H1 (cell line): ENCODE results near the gene GPC6. TPM values are rescaled to one million over a fixed set of nuclear protein-coding genes. Genes with fewer than 3 reads are reported as not detected.

Source experiments
- CTCF ChIA-PET: fragments of 300-600 bp; sonication (Branson Sonifier 250); formaldehyde crosslinking; loops from one replicate; lab custom pipeline; 2021; ENCODE audit not compliant: partially characterized antibody; lab: Charles Lee
- POLR2A ChIA-PET: fragments of 300-600 bp; sonication (Branson Sonifier 250); formaldehyde crosslinking; loops from one replicate; lab custom pipeline; 2021; ENCODE audit warnings: inconsistent platforms; ENCODE audit not compliant: partially characterized antibody; lab: Charles Lee
- DNase-seq, 2 experiments: peaks; one replicate each; pipeline versions ENCODE4 v3.0.0 to v3.0.0-alpha.2; 2010 to 2022; ENCODE audit warnings: low spot score in 2 of 2, low read depth in 1 of 2, mixed read lengths in 1 of 2
- FAIRE-seq: peaks from 2 replicates; lab custom pipeline; 2011; peaks lifted over from hg19 to GRCh38; lab: Jason Lieb, UNC
- H2AFZ ChIP-seq: 2 replicates; pipeline ENCODE4 v1.8.1; 2012; ENCODE audit warnings: low read length, inconsistent platforms
- H2AK5ac ChIP-seq: 2 replicates; pipeline ENCODE4 v1.6.1; 2013; ENCODE audit warnings: low read depth, low read length
- H2BK120ac ChIP-seq: replicated peaks from 2 replicates; pipeline ENCODE3; 2013; ENCODE audit warnings: low read depth, low read length, inconsistent platforms
- H2BK12ac ChIP-seq: 2 replicates; pipeline ENCODE4 v1.6.1; 2013; ENCODE audit warnings: low read depth, low read length
- H2BK15ac ChIP-seq: 2 replicates; pipeline ENCODE4 v1.6.1; 2013; ENCODE audit warnings: low read length
- H2BK20ac ChIP-seq: 2 replicates; pipeline ENCODE4 v1.6.1; 2013; ENCODE audit warnings: low read length
- H2BK5ac ChIP-seq: 2 replicates; pipeline ENCODE4 v1.6.1; 2013; ENCODE audit warnings: low read depth, low read length
- H3K14ac ChIP-seq: 2 replicates; pipeline ENCODE4 v1.6.1; 2013; ENCODE audit warnings: inconsistent platforms; ENCODE audit not compliant: insufficient read length
- H3K18ac ChIP-seq: 2 replicates; pipeline ENCODE4 v1.6.1; 2013; ENCODE audit warnings: low read length; ENCODE audit errors: extremely low read depth
- H3K23ac ChIP-seq: 2 replicates; pipeline ENCODE4 v1.6.1; 2013; ENCODE audit warnings: inconsistent platforms; ENCODE audit not compliant: insufficient read length
- H3K23me2 ChIP-seq: 2 replicates; pipeline ENCODE4 v1.6.1; 2013; ENCODE audit warnings: low read depth, low read length
- H3K27ac ChIP-seq: 2 replicates; pipeline ENCODE4 v1.6.1; 2011; ENCODE audit warnings: low read depth, low read length, inconsistent platforms
- H3K27me3 ChIP-seq, 4 experiments: replicated peaks in 1 of 4; 1 replicate in 1 of 4; 2 replicates in 3 of 4; pipeline versions ENCODE4 v1.6.1 to v1.8.1; 2011 to 2013; ENCODE audit warnings: low read length in 3 of 4, mild to moderate bottlenecking in 3 of 4, inconsistent platforms in 2 of 4, mixed read lengths in 2 of 4, moderate library complexity in 1 of 4; ENCODE audit not compliant: control insufficient read depth in 3 of 4, insufficient read depth in 3 of 4; ENCODE audit errors: extremely low read depth in 1 of 4
- H3K36me3 ChIP-seq, 4 experiments: 2 replicates each; pipeline versions ENCODE4 v1.6.1 to v1.8.1; 2011 to 2013; ENCODE audit warnings: mild to moderate bottlenecking in 4 of 4, low read length in 3 of 4, moderate library complexity in 2 of 4, control low read depth in 1 of 4, inconsistent platforms in 1 of 4; ENCODE audit not compliant: insufficient read depth in 4 of 4, control insufficient read depth in 2 of 4
- H3K4ac ChIP-seq: replicated peaks from 2 replicates; pipeline ENCODE3; 2013; ENCODE audit warnings: low read length, low read depth, mixed read lengths, inconsistent platforms; ENCODE audit not compliant: insufficient read length
- H3K4me1 ChIP-seq, 4 experiments: replicated peaks in 1 of 4; 1 replicate in 1 of 4; 2 replicates in 3 of 4; pipeline versions ENCODE4 v1.6.1 to v1.8.1; 2011 to 2013; ENCODE audit warnings: low read length in 3 of 4, inconsistent platforms in 2 of 4, mixed read lengths in 1 of 4; ENCODE audit not compliant: insufficient read depth in 4 of 4, control insufficient read depth in 3 of 4
- H3K4me2 ChIP-seq, 2 experiments: 2 replicates each; pipeline versions ENCODE4 v1.6.1 to v1.8.1; 2011 to 2013; ENCODE audit warnings: low read depth in 2 of 2, low read length in 2 of 2, control low read depth in 1 of 2, inconsistent platforms in 1 of 2, mild to moderate bottlenecking in 1 of 2; ENCODE audit not compliant: insufficient read depth in 1 of 2
- H3K4me3 ChIP-seq, 4 experiments: fragments of 200-600, 300-600 bp in 1 of 4; sonication (generic), shearing (Covaris generic), sonication (Bioruptor Twin) in 1 of 4; 2 replicates each; pipeline versions ENCODE4 v1.5.1 to v1.8.1; 2011 to 2016; ENCODE audit warnings: low read length in 4 of 4, low read depth in 3 of 4, control low read depth in 2 of 4, inconsistent platforms in 2 of 4, mild to moderate bottlenecking in 2 of 4, mixed read lengths in 1 of 4, moderate library complexity in 1 of 4; ENCODE audit not compliant: insufficient read depth in 2 of 4; ENCODE audit errors: extremely low read depth in 1 of 4
- H3K56ac ChIP-seq: replicated peaks from 2 replicates; pipeline ENCODE3; 2013; ENCODE audit warnings: low read depth, mild to moderate bottlenecking, mixed read lengths, low read length, inconsistent platforms; ENCODE audit not compliant: insufficient read length
- H3K79me1 ChIP-seq: 2 replicates; pipeline ENCODE4 v1.6.1; 2013; ENCODE audit warnings: low read depth, low read length, control low read depth
- H3K79me2 ChIP-seq, 2 experiments: 2 replicates each; pipeline versions ENCODE4 v1.6.1 to v1.8.1; 2012 to 2013; ENCODE audit warnings: low read length in 2 of 2, mild to moderate bottlenecking in 2 of 2, inconsistent platforms in 1 of 2; ENCODE audit not compliant: insufficient read depth in 2 of 2, control insufficient read depth in 1 of 2
- H3K9ac ChIP-seq, 4 experiments: replicated peaks in 1 of 4; 1 replicate in 1 of 4; 2 replicates in 3 of 4; pipeline versions ENCODE4 v1.6.1 to v1.8.1; 2011 to 2013; ENCODE audit warnings: low read depth in 3 of 4, low read length in 3 of 4, control low read depth in 2 of 4, mild to moderate bottlenecking in 2 of 4, moderate library complexity in 2 of 4, inconsistent platforms in 1 of 4; ENCODE audit errors: extremely low read depth in 1 of 4
- H3K9me3 ChIP-seq, 2 experiments: 2 replicates each; pipeline versions ENCODE4 v1.6.1 to v1.8.1; 2012 to 2013; ENCODE audit warnings: mild to moderate bottlenecking in 2 of 2, moderate library complexity in 2 of 2, control low read depth in 1 of 2, inconsistent platforms in 1 of 2, low read depth in 1 of 2, low read length in 1 of 2, mixed read lengths in 1 of 2; ENCODE audit not compliant: insufficient read depth in 2 of 2
- H4K20me1 ChIP-seq, 2 experiments: replicated peaks in 1 of 2; 2 replicates each; pipeline versions ENCODE3 to v1.8.1; 2011 to 2013; ENCODE audit warnings: inconsistent platforms in 2 of 2, low read length in 2 of 2, mild to moderate bottlenecking in 1 of 2; ENCODE audit not compliant: insufficient read depth in 2 of 2, control insufficient read depth in 1 of 2
- H4K5ac ChIP-seq: 2 replicates; pipeline ENCODE4 v1.6.1; 2013; ENCODE audit warnings: low read length, low read depth, mixed read lengths, inconsistent platforms; ENCODE audit not compliant: insufficient read length
- H4K8ac ChIP-seq: 2 replicates; pipeline ENCODE4 v1.8.0; 2013; ENCODE audit warnings: mild to moderate bottlenecking, moderate library complexity, low read length, inconsistent platforms; ENCODE audit not compliant: insufficient read depth; ENCODE audit errors: extremely low read depth
- H4K91ac ChIP-seq: replicated peaks from 2 replicates; pipeline ENCODE3; 2013; ENCODE audit warnings: low read length, mixed read lengths, inconsistent platforms; ENCODE audit not compliant: insufficient read length
- ATF2 ChIP-seq: IDR thresholded peaks from 2 replicates; pipeline ENCODE4 v1.6.1; 2012; ENCODE audit warnings: low read length, inconsistent platforms
- CREB1 ChIP-seq: IDR thresholded peaks from 2 replicates; pipeline ENCODE4 v1.6.1; 2012; ENCODE audit warnings: inconsistent platforms
- CTBP2 ChIP-seq: IDR thresholded peaks from 2 replicates; pipeline ENCODE4 v1.7.0; 2011; ENCODE audit warnings: borderline replicate concordance, mild to moderate bottlenecking, moderate library complexity, mixed read lengths, low read length; ENCODE audit not compliant: insufficient read depth, insufficient read length
- EGR1 ChIP-seq: IDR thresholded peaks from 2 replicates; pipeline ENCODE4 v1.6.1; 2011; ENCODE audit warnings: low read depth, low read length, borderline replicate concordance
- GABPA ChIP-seq: IDR thresholded peaks from 2 replicates; pipeline ENCODE4 v1.6.1; 2011; ENCODE audit warnings: mild to moderate bottlenecking, low read length, moderate library complexity, borderline replicate concordance; ENCODE audit not compliant: insufficient read depth
- HDAC6 ChIP-seq: IDR thresholded peaks from one replicate; pipeline ENCODE4 v1.7.1; 2012; ENCODE audit warnings: low read depth, mild to moderate bottlenecking, inconsistent platforms, low read length, moderate library complexity
- MAFK ChIP-seq: IDR thresholded peaks from 2 replicates; pipeline ENCODE4 v1.6.1; 2012; ENCODE audit warnings: low read depth, mild to moderate bottlenecking, improper control_type of control experiment, low read length
- PHF8 ChIP-seq: fragments of 200-600 bp; sonication (generic); conservative IDR thresholded peaks from 2 replicates; pipeline ENCODE4 v1.7.1; 2012; ENCODE audit warnings: low read depth, mild to moderate bottlenecking, inconsistent platforms, low read length, moderate library complexity
- SP2 ChIP-seq: IDR thresholded peaks from 2 replicates; pipeline ENCODE4 v1.6.1; 2012; ENCODE audit warnings: mild to moderate bottlenecking, low read length, inconsistent platforms
- SUZ12 ChIP-seq: fragments of 200-600 bp; sonication (generic); IDR thresholded peaks from 2 replicates; pipeline ENCODE4 v1.6.1; 2012; ENCODE audit warnings: mild to moderate bottlenecking, inconsistent platforms, low read length, moderate library complexity, mixed read lengths
- ZNF274 ChIP-seq: IDR thresholded peaks from 2 replicates; pipeline ENCODE4 v1.7.0; 2012; ENCODE audit warnings: low read length, borderline replicate concordance; ENCODE audit errors: extremely low read depth
- WGBS, 2 experiments: shearing (Covaris generic) in 1 of 2; methylation state at CpG; one replicate each; pipeline versions ENCODE4 v1.1.6 to v1.1.7; 2013 to 2015; ENCODE audit warnings: low lambda C conversion rate in 2 of 2, mixed read lengths in 2 of 2, inconsistent platforms in 1 of 2, low coverage in 1 of 2, missing lambda C conversion rate in 1 of 2; ENCODE audit not compliant: insufficient replicate concordance in 2 of 2, insufficient coverage in 1 of 2, insufficient read length in 1 of 2; ENCODE audit errors: extremely low coverage in 1 of 2, missing lambda C conversion rate in 1 of 2; 5-methylcytosine and 5-hydroxymethylcytosine counted together
- polyA plus RNA-seq, 7 experiments: library from polyadenylated mRNA; depleted of rRNA in 3 of 7; stranded (reverse) in 5 of 7; unstranded in 2 of 7; fragments of >200 nt in 5 of 7; fragments of 200-250 nt in 2 of 7; gene quantifications; 1 replicate in 5 of 7; 2 replicates in 1 of 7; 4 replicates in 1 of 7; pipeline versions ENCODE4 v1.2.1 to v1.2.3, GENCODE V29; 2011 to 2013; ENCODE audit warnings: missing spikeins in 2 of 7, mixed read lengths in 2 of 7
- total RNA-seq: library from RNA; stranded (reverse); fragmentation: NEBNext Ultra II Directional; extraction: Animal tissue kit (Norgen Biotek cat#: 25700); gene quantifications from 2 replicates; pipeline ENCODE4 v1.2.1, GENCODE V29; 2021

Gene GPC6
- total and polyA plus RNA-seq, 2 of the 8 experiments (the other 6 are each of a cell fraction or from before 2014, with no cell fraction given): 5.4 to 12.0 TPM

- H3K23me2 ChIP-seq: no peaks in the 10 kb centered on the region
- H3K27ac ChIP-seq: no peak overlapping the region
- H2BK120ac ChIP-seq: no peak overlapping the region
- no peak overlapping the region for H2AFZ ChIP-seq
- no peak overlapping the region for H3K14ac ChIP-seq
- H2BK12ac ChIP-seq: no peak overlapping the region
- no peak overlapping the region for H2BK15ac ChIP-seq
- no peak overlapping the region for H3K4ac ChIP-seq
- no peak for FAIRE-seq
- no peak overlapping the region for H2BK5ac ChIP-seq
- H3K27me3 ChIP-seq: no peaks in the 10 kb centered on the region
- ChIA-PET CTCF (no interaction called here), POLR2A (no interaction called here)
- H4K91ac ChIP-seq: no peak overlapping the region
- no peaks in the 10 kb centered on the region for H3K79me1 ChIP-seq
- H3K23ac ChIP-seq: no peak overlapping the region
- H3K4me2 ChIP-seq: no peak overlapping the region
- no peaks in the 10 kb centered on the region for H4K20me1 ChIP-seq
- no peaks in the 10 kb centered on the region for H3K9me3 ChIP-seq
- no peak overlapping the region for H3K56ac ChIP-seq
- no peak overlapping the region for H2AK5ac ChIP-seq
- H3K4me1 ChIP-seq: peaks cover 0 to 4% (median 0%) of the 10 kb centered on the region in 4 experiments; a peak in 3 of 7 replicates
- H3K36me3 ChIP-seq: no peaks in the 10 kb centered on the region
- H4K8ac ChIP-seq: no peak overlapping the region
- H3K4me3 ChIP-seq: no peak overlapping the region
- H3K79me2 ChIP-seq: no peaks in the 10 kb centered on the region
- WGBS, 2 experiments: 56% methylated on average over 7 of the region's 7 CpGs; no CpG with 5 or more reads in 1 of the 2 experiments
- no peak overlapping the region for H2BK20ac ChIP-seq
- DNase-seq: no peak
- no peak overlapping the region for H4K5ac ChIP-seq
- no peak overlapping the region; a peak in 1 of 7 replicates for H3K9ac ChIP-seq
- H3K18ac ChIP-seq: no peak overlapping the region
- TF ChIP-seq SUZ12: no peak
- no peak for TF ChIP-seq CREB1
- TF ChIP-seq ZNF274: no peak
- no peak for TF ChIP-seq ATF2
- TF ChIP-seq GABPA: no peak
- TF ChIP-seq EGR1: no peak
- TF ChIP-seq HDAC6: no peak
- no peak for TF ChIP-seq SP2
- TF ChIP-seq MAFK: no peak
- no peak for TF ChIP-seq PHF8
- no peak for TF ChIP-seq CTBP2
Measured at GRCh38 chr13:94033830-94034642, 807.4 kb downstream of the GPC6 start.
